GM19395 (cell line): ENCODE results near the gene EMP2.
"Not testable (repeated sequence)": the region's sequence is repeated elsewhere in the genome, so short reads cannot be mapped to it uniquely, and the experiment has no call there.

Experiments
- ATAC-seq: cut with Tn5 transposase; IDR thresholded peaks from one replicate; pipeline ENCODE4 v1.9.1; 2021; ENCODE audit warnings: mild to moderate bottlenecking, moderate library complexity; ENCODE audit not compliant: unreplicated experiment

Gene EMP2

DNA sequence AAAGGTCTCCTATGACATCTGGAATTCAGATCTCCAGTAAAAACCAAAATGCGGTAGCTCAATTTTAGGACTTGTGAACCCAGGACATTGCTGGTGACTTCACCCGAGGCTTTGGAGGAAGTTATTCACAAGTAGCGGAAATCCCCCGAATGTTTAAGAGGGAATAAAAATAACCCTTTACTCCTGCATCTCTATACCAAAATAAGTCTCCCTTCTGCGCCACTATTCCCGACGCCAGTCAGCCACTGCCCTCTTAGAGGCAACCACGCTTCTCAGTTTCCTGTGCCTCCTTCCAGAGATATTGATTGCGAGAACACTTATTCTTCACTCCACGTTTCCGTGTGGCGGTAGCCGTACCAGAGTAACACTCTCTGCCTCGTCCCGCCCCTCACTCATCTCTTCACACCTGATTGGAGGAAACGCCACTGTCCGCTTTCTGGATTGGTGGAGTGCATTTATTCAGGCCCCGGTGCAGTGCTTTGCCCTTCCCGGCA, 27.4 kb downstream of the EMP2 start:
- peak; percentile 97 for ATAC-seq

DNA sequence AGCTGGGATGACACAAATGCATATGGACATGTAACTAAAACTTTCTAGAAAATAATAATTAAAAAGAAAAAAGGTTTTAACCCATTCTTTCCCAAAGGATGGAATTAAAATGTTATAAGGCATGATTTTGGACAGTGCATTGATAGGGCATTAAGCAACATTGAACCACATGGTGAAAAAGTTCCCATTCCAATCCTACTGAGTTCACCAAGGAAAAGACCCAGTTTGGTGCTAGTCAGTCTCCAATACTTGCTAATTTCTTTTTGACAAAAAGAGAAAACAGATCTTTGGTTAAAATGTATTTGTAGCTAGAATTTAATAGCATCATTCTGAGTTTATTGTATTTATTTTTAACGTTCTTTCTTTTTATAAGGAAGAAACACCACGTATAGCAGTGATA, 28.1 kb downstream of the EMP2 start:
- ATAC-seq, result no peak

DNA sequence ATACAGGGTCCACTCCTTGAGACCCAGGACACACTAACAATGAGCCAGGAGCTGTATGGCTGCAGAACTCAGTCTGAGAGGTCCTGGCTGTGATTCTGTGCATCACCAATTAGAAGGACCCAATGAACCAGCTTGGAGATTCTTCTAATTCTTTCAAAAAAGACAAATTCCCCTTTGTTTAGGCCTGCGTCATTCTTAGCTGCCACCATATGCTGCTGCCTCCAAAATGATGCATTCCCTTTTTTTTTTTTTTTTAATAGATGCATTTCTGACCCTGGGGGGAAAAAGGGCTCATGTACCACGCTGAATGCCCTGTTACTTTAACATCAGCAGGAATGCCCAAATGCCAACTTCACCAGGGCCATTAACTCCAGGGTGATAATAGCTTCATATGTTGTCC, 28.5 kb downstream of the EMP2 start:
- no peak for ATAC-seq

DNA sequence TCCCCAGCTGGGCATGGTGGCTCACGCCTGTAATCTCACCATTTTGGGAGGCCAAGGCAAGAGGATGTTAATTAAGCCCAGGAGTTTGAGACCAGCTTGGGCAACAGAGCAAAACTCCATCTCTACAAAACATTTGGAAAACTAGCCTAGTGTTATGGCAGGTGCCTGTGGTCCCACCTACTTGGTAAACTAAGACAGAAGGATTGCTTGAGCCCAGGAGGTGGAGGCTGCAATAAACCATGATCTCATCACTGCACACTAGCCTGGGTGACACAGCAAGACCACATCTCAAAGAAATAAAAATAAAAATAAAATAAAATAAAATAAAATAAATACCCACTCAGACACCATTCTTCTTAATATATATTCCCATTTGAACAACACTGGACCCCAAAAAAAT, 32.0 kb downstream of the EMP2 start:
- no peak for ATAC-seq

DNA sequence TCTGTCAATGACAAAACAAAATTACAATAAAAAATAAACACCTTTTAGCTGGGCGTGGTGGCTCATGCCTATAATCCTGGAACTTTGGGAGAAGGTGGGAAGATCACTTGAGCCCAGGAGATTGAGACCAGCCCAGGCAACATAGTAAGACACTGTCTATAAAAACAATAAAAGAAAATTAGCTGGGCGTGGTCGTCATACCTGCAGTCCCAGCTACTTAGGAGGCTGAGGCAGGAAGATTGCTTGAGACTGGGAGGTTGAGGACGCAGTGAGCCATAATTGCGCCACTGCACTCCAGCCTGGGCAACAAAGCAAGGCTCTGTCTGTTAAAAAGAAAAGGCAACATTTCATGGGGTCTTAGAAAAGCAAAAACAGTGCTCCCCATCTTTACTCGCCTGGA, 32.7 kb downstream of the EMP2 start:
- no peak for ATAC-seq

DNA sequence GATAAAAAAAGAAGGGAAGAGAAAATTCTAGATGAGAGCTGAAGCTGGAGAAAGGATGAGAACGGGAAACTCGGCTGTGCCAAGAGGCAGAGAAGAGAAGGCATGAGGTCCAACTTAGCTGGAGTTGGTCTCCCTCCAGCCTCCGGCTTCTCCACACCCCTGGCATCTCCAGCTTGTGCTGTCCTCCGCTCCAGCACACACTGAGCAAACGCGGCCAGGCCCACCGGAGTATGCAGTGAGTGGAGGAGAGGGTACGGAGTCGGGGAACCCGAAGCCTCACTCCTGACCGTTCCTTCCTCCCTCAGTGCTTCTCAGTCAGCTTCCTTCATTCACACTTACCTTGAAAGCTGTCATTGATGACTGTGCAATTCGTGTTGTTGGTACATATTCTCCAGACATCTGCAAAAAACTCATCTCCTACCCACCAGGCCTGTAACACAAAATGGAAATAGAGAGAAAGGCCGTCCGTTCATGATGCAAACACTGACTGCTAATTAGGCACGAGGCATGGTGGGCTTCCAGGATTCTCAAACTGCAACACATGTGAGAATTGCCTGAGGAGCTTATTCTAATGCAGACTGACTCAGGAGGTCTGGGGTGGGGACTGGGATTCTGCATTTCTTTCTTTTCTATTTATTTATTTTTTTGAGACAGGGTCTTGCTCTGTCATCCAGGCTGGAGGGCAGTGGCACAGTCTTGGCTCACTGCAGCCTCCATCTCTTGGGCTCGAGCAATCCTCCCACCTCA, 37.0 kb downstream of the EMP2 start:
- ATAC-seq, result no peak

DNA sequence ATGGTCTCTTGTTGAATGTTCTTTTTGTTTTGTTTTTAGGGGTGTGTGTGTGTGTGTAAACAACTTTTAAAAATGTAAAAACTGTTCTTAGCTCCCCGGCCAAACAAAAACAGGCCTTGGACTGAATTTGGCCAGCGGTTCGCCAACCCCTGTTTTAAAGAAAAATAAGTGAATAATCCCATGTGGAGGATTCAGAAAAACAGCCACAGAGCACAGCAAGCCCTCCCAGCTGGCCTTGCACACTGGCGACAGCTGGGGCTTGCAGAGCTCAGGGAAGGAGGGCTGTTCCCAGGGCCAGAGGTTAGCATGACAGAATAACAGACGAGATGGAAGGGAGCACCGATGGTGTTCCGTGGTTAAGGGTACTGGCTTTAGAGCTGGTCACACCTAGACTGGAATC, 39.0 kb downstream of the EMP2 start:
- no peak for ATAC-seq

DNA sequence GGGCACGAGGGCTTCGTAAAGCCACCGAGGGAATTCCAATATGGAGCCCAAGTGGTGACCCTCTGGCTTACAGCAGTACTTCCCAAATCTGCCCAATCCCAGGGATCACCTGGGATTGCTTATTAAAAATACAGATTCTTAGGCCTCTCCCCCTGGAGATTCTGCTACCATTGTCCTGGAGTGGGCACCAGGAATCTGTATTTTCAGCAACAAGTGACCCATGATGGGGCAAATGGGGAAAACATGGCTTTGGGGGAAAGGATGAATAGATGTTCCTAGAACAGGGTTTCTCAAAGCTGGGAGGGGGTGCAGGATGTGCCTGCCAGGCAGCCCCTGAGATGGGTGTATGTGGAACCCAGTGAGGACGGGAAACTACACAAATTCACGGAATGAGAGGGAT, 40.6 kb downstream of the EMP2 start:
- ATAC-seq, result no peak

DNA sequence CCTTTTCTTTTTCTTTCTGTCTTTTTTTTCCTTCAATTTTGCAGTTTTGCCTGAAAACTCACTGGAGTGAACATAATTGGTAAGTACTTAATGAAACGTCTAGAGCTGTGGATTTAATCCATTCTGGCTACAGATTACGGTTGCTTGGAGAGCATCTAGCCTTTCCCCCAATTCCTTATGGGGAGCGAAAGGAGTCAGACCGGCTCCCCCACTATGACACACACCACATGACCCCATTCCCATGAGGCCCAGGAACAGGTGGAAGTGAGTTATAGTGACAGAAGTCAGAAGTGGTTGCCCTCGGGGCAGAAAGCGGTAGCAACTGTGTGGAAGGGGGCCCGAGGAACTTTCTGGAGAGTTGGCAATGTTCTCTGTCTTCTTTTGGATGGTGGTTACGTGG, 41.2 kb downstream of the EMP2 start:
- ATAC-seq, result no peak

DNA sequence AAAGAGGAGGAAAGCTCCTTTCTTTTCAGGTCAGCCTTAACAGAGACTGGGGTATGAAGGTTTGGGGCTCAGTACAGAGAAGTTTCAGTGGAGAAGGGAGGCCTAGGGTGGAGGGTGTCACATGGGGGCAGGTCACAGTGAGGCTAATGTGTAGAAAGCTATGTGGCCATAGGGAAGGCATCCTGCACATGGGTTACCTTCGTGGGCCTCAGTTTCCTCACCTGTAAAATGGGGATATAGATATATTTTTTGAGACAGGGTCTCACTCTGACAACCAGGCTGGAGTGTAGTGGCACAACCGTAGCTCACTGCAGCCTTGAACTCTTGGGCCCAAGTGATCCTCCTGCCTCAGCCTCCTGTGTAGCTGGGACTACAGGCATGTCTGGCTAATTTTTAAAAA, 41.8 kb downstream of the EMP2 start:
- no peak for ATAC-seq

DNA sequence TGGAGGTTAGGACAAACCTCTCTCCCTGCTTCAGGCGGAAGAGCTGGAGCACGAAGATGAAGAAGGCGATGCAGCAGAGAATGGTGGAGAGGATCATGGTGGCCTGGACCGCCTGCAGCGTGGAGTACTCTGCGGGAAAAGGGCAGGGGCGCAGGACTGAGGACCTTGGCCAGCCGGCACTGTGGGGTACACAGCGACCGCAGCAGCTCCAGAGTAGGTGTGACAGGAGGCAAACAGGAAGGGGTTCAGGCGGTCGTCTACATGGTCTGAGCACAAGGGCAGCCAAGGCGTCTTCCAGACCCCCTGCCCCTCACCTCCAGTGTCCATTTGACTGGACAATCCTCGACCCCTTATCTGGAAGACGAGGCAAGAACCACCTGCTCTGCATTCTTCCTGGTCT, 42.5 kb downstream of the EMP2 start:
- ATAC-seq, result no peak

DNA sequence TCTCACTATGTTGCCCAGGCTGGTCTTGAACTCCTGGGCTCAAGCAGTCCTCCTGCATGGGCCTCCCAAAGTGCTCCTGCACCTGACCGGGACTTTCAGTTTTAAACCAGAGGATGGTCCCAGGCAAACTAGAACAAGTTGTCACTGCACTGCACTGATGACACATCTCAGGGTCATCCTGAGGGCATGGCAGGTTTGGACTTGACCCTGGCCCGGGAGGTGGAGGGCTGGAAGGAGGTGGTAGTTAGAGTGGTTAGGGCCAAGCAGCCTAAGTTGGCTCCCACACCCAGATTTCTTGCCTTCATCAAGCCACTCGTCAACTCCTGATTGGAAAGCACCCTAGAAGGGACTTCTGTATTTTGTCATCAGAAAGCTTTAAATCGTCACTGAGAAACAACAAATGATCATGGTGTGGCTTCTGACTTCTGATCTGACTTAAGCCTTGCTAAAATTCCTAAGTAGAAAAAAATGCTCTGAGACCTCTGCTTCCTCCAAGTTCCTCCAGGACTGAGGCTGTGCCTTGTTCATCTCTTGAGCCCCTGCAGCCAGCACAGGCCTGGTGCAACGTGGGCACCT, 43.5 kb downstream of the EMP2 start:
- ATAC-seq, result no peak

DNA sequence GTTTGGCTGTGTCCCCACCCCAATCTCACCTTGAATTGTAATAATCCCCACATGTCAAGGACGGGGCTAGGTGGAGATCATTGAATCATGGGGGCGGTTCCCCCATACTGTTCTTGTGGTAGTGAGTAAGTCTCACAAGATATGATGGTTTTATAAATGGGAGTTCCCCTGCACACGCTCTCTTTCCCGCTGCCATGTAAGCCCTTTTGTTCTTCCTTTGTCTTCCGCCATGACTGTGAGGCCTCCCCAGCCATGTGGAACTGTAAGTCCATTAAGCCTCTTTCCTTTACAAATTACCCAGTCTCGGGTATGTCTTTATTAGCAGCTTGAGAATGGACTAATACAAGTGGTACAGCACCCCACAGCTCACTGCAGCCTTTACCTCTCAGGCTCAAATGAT, 44.1 kb downstream of the EMP2 start:
- ATAC-seq, result not testable (repeated sequence)

DNA sequence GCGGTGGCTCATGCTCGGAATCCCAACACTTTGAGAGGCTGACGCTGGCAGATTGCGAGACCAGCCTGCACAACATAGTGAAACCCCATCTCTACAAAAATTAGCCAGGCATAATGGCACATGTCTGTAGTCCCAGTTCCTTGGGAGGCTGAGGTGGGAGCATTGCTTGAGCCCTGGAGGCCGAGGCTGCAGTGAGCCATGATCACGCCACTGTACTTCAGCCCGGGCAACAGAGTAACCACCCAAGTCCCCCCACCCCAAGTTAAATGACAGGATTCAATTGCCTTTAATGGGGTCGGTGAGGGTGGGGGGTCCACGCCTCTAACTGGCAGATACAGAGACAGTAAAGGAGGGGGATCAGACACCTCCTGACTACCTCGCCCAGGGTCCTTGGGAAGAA, 44.9 kb downstream of the EMP2 start:
- ATAC-seq, result no peak

DNA sequence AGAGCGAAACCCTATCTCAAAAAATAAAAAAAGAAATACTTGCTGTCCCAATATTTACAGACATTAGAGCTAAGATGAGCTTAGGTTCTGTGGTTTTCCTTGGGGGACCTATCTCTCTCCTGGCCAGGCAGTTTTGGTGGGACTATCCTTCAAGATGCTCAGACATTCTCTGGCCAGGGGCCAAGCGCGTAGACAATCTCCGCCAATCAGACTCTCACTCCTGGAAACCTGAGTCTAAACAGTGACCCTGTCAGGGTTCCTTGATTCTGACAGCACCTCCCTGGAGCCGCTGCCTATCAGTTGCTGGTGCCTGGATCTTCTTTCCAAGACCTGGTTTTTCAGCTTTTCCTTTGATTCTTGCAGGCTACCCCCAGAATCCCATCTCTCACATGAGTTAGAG, 45.6 kb downstream of the EMP2 start:
- ATAC-seq, result no peak

DNA sequence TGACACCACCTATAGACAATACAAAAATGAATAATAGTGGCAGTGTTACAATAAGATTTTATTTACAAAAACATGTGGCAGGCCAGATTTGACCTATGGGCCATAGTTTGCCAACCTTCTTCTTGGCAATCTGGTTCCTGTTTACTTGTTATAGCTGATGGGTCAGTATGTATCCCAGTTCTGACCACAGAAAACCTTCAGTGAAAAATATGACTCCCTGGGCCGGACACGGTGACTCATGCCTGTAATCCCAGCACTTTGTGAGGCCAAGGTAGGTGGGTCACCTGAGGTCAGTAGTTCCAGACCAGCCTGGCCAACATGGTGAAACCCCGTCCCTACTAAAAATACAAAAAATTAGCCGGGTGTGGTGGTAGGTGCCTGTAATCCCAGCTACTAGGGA, 46.8 kb downstream of the EMP2 start:
- ATAC-seq, result not testable (repeated sequence)

DNA sequence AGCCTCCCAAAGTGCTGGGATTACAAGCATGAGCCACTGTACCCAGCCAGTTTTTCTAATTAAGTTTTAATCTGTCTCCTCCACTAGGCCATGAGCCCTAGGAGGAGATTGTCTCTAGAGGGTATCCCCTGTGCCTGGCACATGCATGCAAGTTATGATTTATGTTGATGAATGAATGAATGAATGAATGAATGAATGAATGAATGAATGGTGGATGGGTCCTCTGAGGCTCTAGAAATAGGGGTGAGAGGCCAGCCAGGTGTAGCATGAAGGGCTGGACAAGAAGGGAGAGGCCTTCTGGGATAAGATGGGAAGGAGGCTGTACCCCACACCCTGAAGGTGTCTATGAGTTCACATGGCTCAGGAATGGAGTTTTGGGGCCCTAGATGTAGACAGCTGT, 48.8 kb downstream of the EMP2 start:
- no peak for ATAC-seq

DNA sequence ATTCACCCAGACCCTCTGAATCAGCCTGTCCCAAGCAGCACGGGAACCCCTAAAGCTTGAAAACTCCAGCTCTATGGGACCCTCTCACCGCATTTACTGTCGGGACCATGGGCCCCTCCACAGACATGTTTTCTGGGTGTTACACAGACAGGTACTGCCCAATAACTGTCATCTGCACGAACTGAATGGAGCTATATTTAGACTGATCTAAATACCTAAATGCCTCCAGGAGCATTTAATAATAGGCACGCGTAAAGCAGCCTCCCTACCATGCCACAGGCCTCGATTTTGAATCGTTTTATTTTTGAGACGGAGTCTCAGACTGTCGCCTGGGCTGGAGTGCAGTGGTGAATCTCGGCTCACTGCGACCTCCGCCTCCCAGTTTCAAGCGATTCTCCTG, 49.7 kb downstream of the EMP2 start:
- no peak for ATAC-seq

DNA sequence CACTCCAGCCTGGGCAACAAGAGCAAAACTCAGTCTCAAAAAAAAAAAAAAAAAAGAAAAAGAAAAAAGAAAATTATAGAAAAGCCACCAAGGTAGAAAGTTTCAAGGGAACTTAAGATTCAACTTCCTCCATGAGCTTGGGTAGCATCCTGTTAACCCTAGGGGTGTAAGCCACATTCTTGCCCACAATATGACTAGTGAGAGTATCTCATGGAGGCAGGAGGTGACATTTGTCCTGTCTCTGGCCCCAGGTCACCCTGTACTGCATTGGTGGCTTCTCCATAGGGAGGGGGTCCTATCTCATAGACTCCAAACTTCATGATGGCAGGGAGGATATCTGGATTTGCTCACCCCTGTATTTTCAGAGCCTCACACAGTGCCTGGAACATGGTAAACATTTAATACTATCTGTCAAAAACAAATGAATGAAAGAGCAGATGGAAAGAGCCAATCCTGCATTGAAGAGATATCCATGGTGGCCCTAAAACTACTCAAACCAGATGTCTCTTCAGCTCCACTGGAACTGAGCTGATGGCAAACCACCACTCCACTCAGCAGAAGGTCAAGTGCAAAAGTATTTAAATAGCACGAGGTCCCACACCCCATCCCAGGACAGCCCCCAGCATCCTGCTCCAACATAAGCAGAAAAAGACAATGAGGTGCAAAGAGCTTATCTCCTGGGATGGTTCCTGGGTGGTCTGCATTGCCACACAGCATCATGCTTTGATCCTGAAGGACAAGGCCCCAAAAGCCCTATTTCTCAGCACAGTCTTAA, 50.3 kb downstream of the EMP2 start:
- no peak for ATAC-seq

DNA sequence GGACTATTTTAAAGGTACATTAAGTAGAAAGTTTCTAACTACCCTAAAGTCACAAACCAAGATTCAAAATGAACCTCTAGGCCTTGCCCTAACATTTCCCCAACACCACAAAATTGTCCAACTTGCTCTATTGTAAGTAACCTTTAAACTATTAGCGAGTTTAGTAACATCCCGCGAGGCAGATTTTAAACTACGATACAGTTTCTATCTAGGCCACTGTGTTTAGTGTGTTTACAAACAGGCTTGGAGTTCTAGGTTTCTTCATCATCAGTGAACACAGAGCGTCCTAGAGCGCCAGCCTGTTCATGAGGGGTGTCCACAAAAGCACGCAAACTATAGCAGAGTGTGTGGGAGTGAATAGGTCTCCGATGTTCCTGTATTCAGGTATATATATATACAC, 51.8 kb downstream of the EMP2 start:
- ATAC-seq, result no peak

DNA sequence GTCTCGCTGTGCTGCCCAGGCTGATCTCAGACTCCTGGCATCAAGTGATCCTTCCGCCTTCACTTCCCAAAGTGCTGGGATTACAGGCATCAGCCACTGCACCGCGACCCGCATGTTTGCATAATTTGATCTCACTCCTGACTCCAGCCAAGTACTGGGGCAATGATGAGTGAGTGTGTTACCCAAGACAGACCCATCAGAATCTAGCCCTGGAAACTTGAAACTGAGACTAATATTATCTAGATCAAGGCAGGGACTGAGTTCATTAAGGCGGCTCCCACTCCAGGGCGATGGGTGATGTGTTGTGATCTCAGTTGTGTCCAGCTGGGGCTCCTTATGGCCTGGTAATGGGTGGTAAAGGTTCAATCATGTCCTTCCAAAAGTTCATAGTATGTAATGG, 53.4 kb downstream of the EMP2 start:
- ATAC-seq, result no peak

DNA sequence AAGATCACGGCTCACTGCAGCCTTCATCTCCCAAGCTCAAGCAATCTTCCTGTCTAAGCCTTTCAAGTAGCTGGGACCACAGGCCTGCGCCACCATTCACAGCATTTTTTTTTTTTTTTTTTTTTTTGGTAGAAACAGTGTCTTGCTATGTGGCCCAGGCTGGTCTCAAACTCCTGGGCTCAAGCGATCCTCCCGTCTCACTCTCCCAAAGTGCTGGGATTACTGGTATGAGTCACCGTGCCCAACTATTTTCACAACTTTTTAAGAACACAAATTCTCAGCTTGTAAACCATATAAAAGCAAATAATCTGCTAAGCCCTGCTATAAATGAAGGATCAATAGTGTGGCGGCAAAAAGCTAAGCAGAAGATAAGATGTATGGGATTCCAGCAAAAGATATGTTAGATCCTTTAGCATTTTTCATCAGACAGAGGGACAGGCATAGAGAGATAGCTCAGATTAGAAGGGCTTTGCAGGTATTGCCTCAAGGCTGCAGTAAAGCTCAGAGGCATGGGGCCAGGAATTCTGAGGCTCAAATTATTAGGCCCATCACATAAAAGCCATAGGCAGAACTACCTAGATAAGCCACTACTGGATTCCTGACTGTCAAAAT, 55.1 kb downstream of the EMP2 start:
- no peak for ATAC-seq
